Cardiac fibroblast (primary cell): ENCODE data around the gene MAMSTR.

Experiments
- DNase-seq, 2 donors: peaks; one replicate each; pipeline versions ENCODE4 v3.0.0 to v3.0.0-alpha.2; 2010; ENCODE audit warnings: low read depth in 2 of 2
- H3K4me3 ChIP-seq, 2 donors: replicated peaks in 1 of 2; 1 replicate in 1 of 2; 2 replicates in 1 of 2; pipeline ENCODE4 v1.5.1; 2011; ENCODE audit warnings: low read depth in 2 of 2, low read length in 2 of 2, mild to moderate bottlenecking in 2 of 2, moderate library complexity in 1 of 2
- CTCF ChIP-seq: IDR thresholded peaks from one replicate; pipeline ENCODE4 v1.5.1; 2011; ENCODE audit warnings: low read depth, mild to moderate bottlenecking, low read length, inconsistent platforms

The MAMSTR gene

DNA sequence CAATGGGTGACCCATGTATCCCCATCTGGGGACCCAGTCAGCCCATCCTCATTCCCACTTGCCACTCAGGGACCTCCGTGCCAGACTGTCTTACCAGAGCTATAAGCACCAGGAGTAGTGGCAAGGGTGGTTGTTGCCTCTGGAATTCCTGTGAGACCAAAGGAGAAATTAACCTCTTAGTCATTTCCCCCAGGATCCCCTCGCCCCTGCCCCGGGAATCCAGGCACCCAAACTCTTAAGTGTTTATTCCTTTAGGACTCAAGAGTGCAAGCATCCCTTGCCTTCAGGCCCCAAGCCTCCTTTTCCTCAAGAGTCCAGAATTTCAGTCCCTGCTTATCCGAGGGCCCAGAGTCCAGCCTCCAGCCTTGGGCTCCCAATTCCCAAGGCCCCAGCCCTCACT, 55.9 kb downstream of the MAMSTR start:
- no peak for TF ChIP-seq CTCF
- DNase-seq, result no peak
- no peak overlapping the region for H3K4me3 ChIP-seq
